ENCODE measurements around the gene KLF2.

- TF ChIP-seq, protein P1, sequence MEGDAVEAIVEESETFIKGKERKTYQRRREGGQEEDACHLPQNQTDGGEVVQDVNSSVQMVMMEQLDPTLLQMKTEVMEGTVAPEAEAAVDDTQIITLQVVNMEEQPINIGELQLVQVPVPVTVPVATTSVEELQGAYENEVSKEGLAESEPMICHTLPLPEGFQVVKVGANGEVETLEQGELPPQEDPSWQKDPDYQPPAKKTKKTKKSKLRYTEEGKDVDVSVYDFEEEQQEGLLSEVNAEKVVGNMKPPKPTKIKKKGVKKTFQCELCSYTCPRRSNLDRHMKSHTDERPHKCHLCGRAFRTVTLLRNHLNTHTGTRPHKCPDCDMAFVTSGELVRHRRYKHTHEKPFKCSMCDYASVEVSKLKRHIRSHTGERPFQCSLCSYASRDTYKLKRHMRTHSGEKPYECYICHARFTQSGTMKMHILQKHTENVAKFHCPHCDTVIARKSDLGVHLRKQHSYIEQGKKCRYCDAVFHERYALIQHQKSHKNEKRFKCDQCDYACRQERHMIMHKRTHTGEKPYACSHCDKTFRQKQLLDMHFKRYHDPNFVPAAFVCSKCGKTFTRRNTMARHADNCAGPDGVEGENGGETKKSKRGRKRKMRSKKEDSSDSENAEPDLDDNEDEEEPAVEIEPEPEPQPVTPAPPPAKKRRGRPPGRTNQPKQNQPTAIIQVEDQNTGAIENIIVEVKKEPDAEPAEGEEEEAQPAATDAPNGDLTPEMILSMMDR (IDR thresholded peaks at IDR 0.05): no peak
- no peak for TF ChIP-seq POLR2A (IDR thresholded peaks at IDR 0.05)
These were observed 26.9 kb upstream of the KLF2 start for GRCh38 chr19:16297575-16298178.
